ENCODE results near the gene UBAC2.
"Not testable (repeated sequence)": the region's sequence is repeated elsewhere in the genome, so short reads cannot be mapped to it uniquely, and the experiment has no call there.

The UBAC2 gene

GRCh38 chr13:99249178-99249577 is 48.5 kb downstream of the UBAC2 start:
- DNase-seq (ENCODE audit: low spot score), result not testable (repeated sequence)

- not testable (repeated sequence) for DNase-seq (ENCODE audit: low spot score)
Observed at GRCh38 chr13:99249606-99250005, 49.0 kb downstream of the UBAC2 start.

- no peak for DNase-seq (ENCODE audit: low spot score)
Observed at GRCh38 chr13:99250982-99251825, 50.5 kb downstream of the UBAC2 start.

- DNase-seq (ENCODE audit: low spot score), result no peak
Observed at GRCh38 chr13:99251921-99252320, 51.3 kb downstream of the UBAC2 start.

- DNase-seq (ENCODE audit: low spot score), result no peak
Observed at GRCh38 chr13:99254830-99255229, 54.2 kb downstream of the UBAC2 start.

GRCh38 chr13:99255271-99255670 is 54.6 kb downstream of the UBAC2 start:
- no peak for DNase-seq (ENCODE audit: low spot score)

- no peak for DNase-seq (ENCODE audit: low spot score)
Observed at GRCh38 chr13:99256283-99256682, 55.6 kb downstream of the UBAC2 start.

GRCh38 chr13:99256709-99257108 is 56.1 kb downstream of the UBAC2 start:
- DNase-seq (ENCODE audit: low spot score), result no peak

- DNase-seq (ENCODE audit: low spot score), result no peak
Observed at GRCh38 chr13:99257291-99257690, 56.6 kb downstream of the UBAC2 start.

- no peak for DNase-seq (ENCODE audit: low spot score)
Observed at GRCh38 chr13:99258210-99258860, 57.7 kb downstream of the UBAC2 start, which contains the start of gene GPR18. GPR18 (minus strand) TSS chr13:99258379; CDS start chr13:99255872, 2,507 bp downstream.

GRCh38 chr13:99258946-99259345 is 58.3 kb downstream of the UBAC2 start:
- DNase-seq (ENCODE audit: low spot score), result no peak

GRCh38 chr13:99260216-99260615 is 59.6 kb downstream of the UBAC2 start:
- no peak for DNase-seq (ENCODE audit: low spot score)

GRCh38 chr13:99261059-99261458 is 60.4 kb downstream of the UBAC2 start:
- DNase-seq (ENCODE audit: low spot score), result no peak

- DNase-seq (ENCODE audit: low spot score), result no peak
Observed at GRCh38 chr13:99263126-99263785, 62.6 kb downstream of the UBAC2 start.

- no peak for DNase-seq (ENCODE audit: low spot score)
Observed at GRCh38 chr13:99264051-99264450, 63.4 kb downstream of the UBAC2 start.

GRCh38 chr13:99265162-99265800 is 64.6 kb downstream of the UBAC2 start:
- DNase-seq (ENCODE audit: low spot score), result no peak

GRCh38 chr13:99265821-99266426 is 65.3 kb downstream of the UBAC2 start:
- peak; percentile 63 for DNase-seq (ENCODE audit: low spot score)

- no peak for DNase-seq (ENCODE audit: low spot score)
Observed at GRCh38 chr13:99266827-99267226, 66.2 kb downstream of the UBAC2 start.

GRCh38 chr13:99267927-99268326 is 67.3 kb downstream of the UBAC2 start:
- DNase-seq (ENCODE audit: low spot score), result no peak

GRCh38 chr13:99268822-99269221 is 68.2 kb downstream of the UBAC2 start:
- no peak for DNase-seq (ENCODE audit: low spot score)

GRCh38 chr13:99269627-99270241 is 69.1 kb downstream of the UBAC2 start:
- DNase-seq (ENCODE audit: low spot score), result peak; percentile 83

Measured in pons (tissue), 1 donor.